Endothelial cell of umbilical vein (primary cell): ENCODE data around the gene NTMT2. TPM values are rescaled to one million over a fixed set of nuclear protein-coding genes. Genes with fewer than 3 reads are reported as not detected.

Experiments
- BruUV-seq: library from RNA; stranded (reverse); fragments of 400-500 nt; replicated peaks from 2 replicates; lab custom pipeline; 2021; lab: Mats Ljungman, UMichigan
- CTCF ChIA-PET: fragments of 300-600, 350-600 bp; sonication (Branson Sonifier 250); formaldehyde crosslinking; loops from one replicate; lab custom pipeline; 2021; ENCODE audit warnings: antibody characterized with exemption, inconsistent platforms; lab: Charles Lee
- POLR2A ChIA-PET: fragments of 300-600, 350-600 bp; sonication (Branson Sonifier 250); formaldehyde crosslinking; loops from one replicate; lab custom pipeline; 2021; ENCODE audit warnings: antibody characterized with exemption, inconsistent platforms; lab: Charles Lee
- DNase-seq: peaks from one replicate; pipeline ENCODE4 v3.0.0-alpha.2; 2011; ENCODE audit warnings: low read depth, low spot score
- FAIRE-seq: peaks from 2 replicates; lab custom pipeline; 2011; peaks lifted over from hg19 to GRCh38; lab: Jason Lieb, UNC
- H2AFZ ChIP-seq: 2 replicates; pipeline ENCODE4 v1.6.0; 2012; ENCODE audit warnings: low read depth, low read length, control low read depth, inconsistent platforms
- H3K27ac ChIP-seq: 2 replicates; pipeline ENCODE4 v1.5.1; 2011; ENCODE audit warnings: low read depth, mild to moderate bottlenecking, control low read depth, low read length, moderate library complexity; ENCODE audit not compliant: insufficient read depth
- H3K27me3 ChIP-seq, 2 experiments: 2 replicates each; pipeline versions ENCODE4 v1.6.0 to v1.6.1; 2011; ENCODE audit warnings: low read length in 2 of 2, mixed read lengths in 1 of 2; ENCODE audit not compliant: control insufficient read depth in 2 of 2, insufficient read depth in 2 of 2
- H3K36me3 ChIP-seq, 2 experiments: 2 replicates in 1 of 2; 3 replicates in 1 of 2; pipeline ENCODE4 v1.5.1; 2011; ENCODE audit warnings: low read length in 2 of 2, mild to moderate bottlenecking in 1 of 2, moderate library complexity in 1 of 2; ENCODE audit not compliant: control insufficient read depth in 2 of 2, insufficient read depth in 2 of 2; ENCODE audit errors: extremely low read depth in 1 of 2
- H3K4me1 ChIP-seq: 3 replicates; pipeline ENCODE4 v1.5.1; 2011; ENCODE audit warnings: mild to moderate bottlenecking, low read length; ENCODE audit not compliant: control insufficient read depth, insufficient read depth; ENCODE audit errors: extremely low read depth
- H3K4me2 ChIP-seq: 2 replicates; pipeline ENCODE4 v1.6.1; 2011; ENCODE audit warnings: low read length, control low read depth, mixed read lengths; ENCODE audit not compliant: insufficient read depth
- H3K4me3 ChIP-seq, 3 experiments: fragments of 200-600 bp in 1 of 3; sonication (generic), shearing (Covaris generic) in 1 of 3; replicated peaks in 1 of 3; 2 replicates each; pipeline ENCODE4 v1.5.1; 2011 to 2016; ENCODE audit warnings: control low read depth in 3 of 3, low read length in 3 of 3, mild to moderate bottlenecking in 2 of 3, inconsistent platforms in 1 of 3, low read depth in 1 of 3, moderate library complexity in 1 of 3; ENCODE audit not compliant: insufficient read depth in 1 of 3
- H3K79me2 ChIP-seq: 2 replicates; pipeline ENCODE4 v1.6.0; 2012; ENCODE audit warnings: low read length, inconsistent platforms; ENCODE audit not compliant: control insufficient read depth, insufficient read depth
- H3K9ac ChIP-seq: replicated peaks from 2 replicates; pipeline ENCODE3; 2011; ENCODE audit warnings: low read length, control low read depth; ENCODE audit not compliant: insufficient read depth; ENCODE audit errors: extremely low read depth
- H3K9me1 ChIP-seq: replicated peaks from 3 replicates; pipeline ENCODE4 v1.6.0; 2011; ENCODE audit warnings: mild to moderate bottlenecking, low read length; ENCODE audit not compliant: control insufficient read depth, insufficient read depth; ENCODE audit errors: extremely low read depth
- H3K9me3 ChIP-seq: replicated peaks from 2 replicates; pipeline ENCODE4 v1.5.1; 2012; ENCODE audit warnings: low read length, inconsistent platforms; ENCODE audit not compliant: control insufficient read depth, insufficient read depth
- H4K20me1 ChIP-seq: replicated peaks from 2 replicates; pipeline ENCODE3; 2011; ENCODE audit warnings: mild to moderate bottlenecking, low read length; ENCODE audit not compliant: control insufficient read depth, insufficient read depth; ENCODE audit errors: extremely low read depth
- CTCF ChIP-seq, 2 donors: IDR thresholded peaks; 1 replicate in 1 of 2; 2 replicates in 1 of 2; pipeline ENCODE4 v1.5.1; 2011; ENCODE audit warnings: low read length in 2 of 2, mild to moderate bottlenecking in 2 of 2, moderate library complexity in 2 of 2, control low read depth in 1 of 2, inconsistent platforms in 1 of 2, low read depth in 1 of 2; ENCODE audit not compliant: insufficient read depth in 1 of 2; ENCODE audit errors: extremely low read depth in 1 of 2
- EZH2 ChIP-seq: IDR thresholded peaks from 2 replicates; pipeline ENCODE4 v1.6.1; 2012; ENCODE audit warnings: borderline replicate concordance, low read depth, mild to moderate bottlenecking, moderate library complexity, low read length, inconsistent platforms; ENCODE audit not compliant: severe bottlenecking
- FOS ChIP-seq: IDR thresholded peaks from 2 replicates; pipeline ENCODE4 v1.6.1; 2011; ENCODE audit warnings: mild to moderate bottlenecking, low read length, moderate library complexity, borderline replicate concordance; ENCODE audit not compliant: insufficient read depth
- GATA2 ChIP-seq: IDR thresholded peaks from 2 replicates; pipeline ENCODE4 v1.7.0; 2011; ENCODE audit warnings: low read depth, mild to moderate bottlenecking, moderate library complexity, mixed read lengths, low read length; ENCODE audit not compliant: insufficient read length, insufficient read depth
- JUN ChIP-seq: IDR thresholded peaks from 2 replicates; pipeline ENCODE4 v1.6.1; 2011; ENCODE audit warnings: borderline replicate concordance, low read depth; ENCODE audit not compliant: insufficient read length, insufficient read depth
- MYC ChIP-seq: IDR thresholded peaks from one replicate; pipeline ENCODE4 v1.6.1; 2011; ENCODE audit warnings: mild to moderate bottlenecking, low read depth, low read length
- POLR2A ChIP-seq: IDR thresholded peaks from 2 replicates; pipeline ENCODE4 v1.6.1; 2012; ENCODE audit warnings: low read depth, mild to moderate bottlenecking, control low read depth, low read length
- POLR2AphosphoS5 ChIP-seq: IDR thresholded peaks from 2 replicates; pipeline ENCODE4 v1.6.1; 2012; ENCODE audit warnings: low read depth, mild to moderate bottlenecking, control low read depth, low read length, moderate library complexity; ENCODE audit not compliant: insufficient read depth
- dilution Hi-C: fragments of 300-500 bp; cut with MboI; formaldehyde crosslinking; loops from one replicate; pipeline ENCODE4 v1.15.0; 2019; ENCODE audit warnings: low sequenced_read_pairs; ENCODE audit not compliant: extremely low pct_ligation_motif_present
- intact Hi-C: fragments of 100-400 bp; cut with micrococcal nuclease; formaldehyde crosslinking; loops from one replicate; pipeline ENCODE4 v1.10.0; 2022
- polyA plus RNA-seq, 4 experiments: library from polyadenylated mRNA; depleted of rRNA in 3 of 4; stranded (reverse) in 3 of 4; unstranded in 1 of 4; fragments of >200 nt; gene quantifications; 2 replicates each; pipeline versions ENCODE4 v1.2.1 to v1.2.3, GENCODE V29; 2011 to 2012; ENCODE audit warnings: missing spikeins in 1 of 4
- total RNA-seq: library from RNA; stranded (reverse); gene quantifications from 2 replicates; pipeline ENCODE4 v1.2.3, GENCODE V29; 2021
- TF ChIP-seq, protein P1 (sequence below): IDR thresholded peaks from 2 replicates; pipeline ENCODE4 v1.6.1; 2011; ENCODE audit not compliant: insufficient read depth, insufficient read length

NTMT2 gene
- total and polyA plus RNA-seq, 2 donors (not counting 3 experiments of a cell fraction or from before 2014, with no cell fraction given): not detected

DNA sequence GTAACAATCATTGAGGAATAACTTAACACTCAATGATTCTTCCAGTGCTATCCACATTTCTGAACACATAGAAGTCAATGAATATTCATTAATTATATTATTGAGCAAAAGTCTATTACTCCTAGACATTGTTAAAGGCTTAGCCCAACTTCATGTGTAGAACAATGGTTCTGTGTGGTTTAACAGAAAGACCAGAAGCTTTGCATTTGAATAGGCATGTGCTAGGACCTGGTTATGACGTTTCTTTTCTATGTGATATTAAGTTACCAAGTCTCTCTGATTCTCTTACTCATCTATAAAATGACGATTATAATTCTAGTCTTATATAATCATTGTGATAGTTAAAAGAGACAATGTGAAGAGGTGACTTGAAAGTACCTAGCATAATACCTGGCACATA lies 5.2 kb downstream of the NTMT2 start:
- no peak for TF ChIP-seq MYC
- TF ChIP-seq, protein P1, sequence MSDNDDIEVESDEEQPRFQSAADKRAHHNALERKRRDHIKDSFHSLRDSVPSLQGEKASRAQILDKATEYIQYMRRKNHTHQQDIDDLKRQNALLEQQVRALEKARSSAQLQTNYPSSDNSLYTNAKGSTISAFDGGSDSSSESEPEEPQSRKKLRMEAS: no peak
- TF ChIP-seq JUN: no peak
- no peak for TF ChIP-seq POLR2AphosphoS5
- TF ChIP-seq GATA2: no peak
- no peak for TF ChIP-seq EZH2
- TF ChIP-seq POLR2A: no peak
- TF ChIP-seq FOS: no peak
- TF ChIP-seq CTCF (IDR thresholded peaks at IDR 0.05; ENCODE audit: extremely low read depth in 1 of 2, insufficient read depth in 1 of 2, low read depth in 1 of 2, low read length in 2 of 2): no peak

More for the DNA sequence above, 5.2 kb downstream of the NTMT2 start:
- FAIRE-seq (no peak), DNase-seq (no peak)
- H3K4me3 ChIP-seq: no peak overlapping the region
- H3K27me3 ChIP-seq: no peaks in the 10 kb centered on the region
- H3K79me2 ChIP-seq: no peaks in the 10 kb centered on the region
- H3K9me3 ChIP-seq: no peaks in the 10 kb centered on the region
- ChIA-PET POLR2A (no interaction called here), CTCF (no interaction called here)
- no peak overlapping the region for H3K4me2 ChIP-seq
- no peaks in the 10 kb centered on the region for H3K36me3 ChIP-seq
- no peak overlapping the region for H3K27ac ChIP-seq
- H2AFZ ChIP-seq: no peak overlapping the region
- H4K20me1 ChIP-seq: no peaks in the 10 kb centered on the region
- H3K9me1 ChIP-seq: no peaks in the 10 kb centered on the region
- H3K4me1 ChIP-seq: no peaks in the 10 kb centered on the region
- BruUV-seq: no TSS peak
- no peak overlapping the region for H3K9ac ChIP-seq
- dilution Hi-C loops (no loop called here), intact Hi-C loops (no loop called here)
